ENCODE data around the gene SLC24A2.
"Not testable (repeated sequence)": the region's sequence is repeated elsewhere in the genome, so short reads cannot be mapped to it uniquely, and the experiment has no call there.

The SLC24A2 gene

DNA sequence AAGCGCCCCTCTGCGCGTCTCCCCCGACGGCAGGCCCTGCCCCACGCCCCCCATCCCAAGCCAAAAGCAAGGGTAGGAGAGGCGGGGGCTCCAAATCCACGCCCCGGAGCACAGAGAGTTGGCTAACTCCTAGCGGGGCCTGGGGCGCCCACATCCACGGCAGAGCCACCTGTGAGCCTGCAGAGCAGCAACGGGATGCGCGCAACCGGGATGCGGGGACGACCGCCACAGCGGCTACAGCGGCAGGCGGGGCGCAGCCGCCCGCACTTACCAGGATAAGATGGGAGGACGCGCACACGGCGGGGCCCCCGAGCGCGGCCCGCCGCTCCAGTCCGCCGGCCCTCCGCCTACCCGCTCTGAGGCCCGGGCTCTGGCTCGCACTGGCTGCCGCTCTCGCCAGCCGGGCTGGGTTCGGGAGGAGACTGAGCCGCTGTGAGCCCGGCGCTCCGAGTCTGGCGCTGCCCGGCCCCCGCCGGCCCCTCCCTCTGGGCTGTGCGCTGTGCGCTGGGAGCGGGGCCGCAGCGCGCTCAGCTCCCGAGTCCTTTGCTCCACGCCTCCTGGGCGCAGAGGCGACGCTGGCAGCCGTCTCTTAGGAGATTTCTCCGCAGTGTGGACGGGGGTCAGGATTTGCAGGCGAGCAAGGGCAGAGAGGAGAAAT lies at the start of gene SLC24A2:
Gene SLC24A2 (minus strand): TSS at position 424 of the 658 bp plus-strand sequence.
- no peak for DNase-seq

GRCh38 chr9:19833331-19833730 lies 44.5 kb upstream of the SLC24A2 start:
- not testable (repeated sequence) for DNase-seq

DNA sequence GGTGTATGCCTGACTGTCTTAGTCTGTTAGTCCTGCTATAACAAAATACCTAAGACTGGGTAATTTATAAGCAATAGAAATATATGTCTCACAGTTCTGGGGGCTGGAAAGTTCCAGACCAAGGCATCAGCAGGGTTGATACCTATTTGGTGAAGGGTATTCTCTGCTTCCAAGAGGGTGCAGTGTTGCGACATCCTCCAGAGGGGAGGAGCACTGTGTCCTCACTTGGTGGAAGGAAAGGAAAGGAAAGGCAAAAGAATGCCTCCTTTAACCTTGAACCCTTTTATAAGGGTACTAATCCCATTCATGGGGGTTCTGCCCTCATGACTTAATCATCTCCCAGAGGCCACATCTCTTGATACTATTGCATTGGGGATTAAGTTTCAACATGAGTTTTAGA lies 42.0 kb upstream of the SLC24A2 start:
- DNase-seq = no peak

DNA sequence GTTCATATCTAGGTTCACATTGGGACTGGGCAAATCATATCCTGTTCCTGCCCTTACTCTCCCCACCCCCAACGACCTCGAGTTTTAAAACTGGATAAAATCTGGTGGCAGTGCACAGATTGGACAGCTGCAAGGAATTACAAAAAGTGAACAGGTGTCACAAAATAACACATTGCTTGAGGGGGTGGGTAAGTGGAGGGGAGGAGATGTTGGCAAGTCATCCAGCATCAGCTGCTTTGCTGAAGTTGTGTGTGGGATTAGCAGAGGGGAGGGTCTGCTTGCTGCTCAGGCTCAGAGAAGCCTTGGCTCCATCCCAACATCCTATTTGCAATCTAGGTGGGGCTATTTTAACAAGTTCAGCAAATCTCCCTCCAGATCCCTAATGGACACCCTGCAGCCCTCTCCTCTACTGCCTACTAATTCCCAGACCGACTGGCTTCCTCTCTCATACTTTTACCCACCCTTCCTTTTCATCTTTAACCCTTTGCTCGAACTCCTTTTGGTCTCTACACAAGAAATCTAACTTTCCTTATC lies 39.8 kb upstream of the SLC24A2 start:
- DNase-seq = no peak

GRCh38 chr9:19816769-19817168 lies 27.9 kb upstream of the SLC24A2 start:
- no peak for DNase-seq

GRCh38 chr9:19812194-19812593 lies 23.4 kb upstream of the SLC24A2 start:
- DNase-seq = no peak

- no peak for DNase-seq
These were observed 20.8 kb upstream of the SLC24A2 start for GRCh38 chr9:19809422-19810269.

GRCh38 chr9:19807182-19807892 lies 18.5 kb upstream of the SLC24A2 start:
- no peak for DNase-seq

GRCh38 chr9:19804431-19804830 lies 15.6 kb upstream of the SLC24A2 start:
- DNase-seq = no peak

DNA sequence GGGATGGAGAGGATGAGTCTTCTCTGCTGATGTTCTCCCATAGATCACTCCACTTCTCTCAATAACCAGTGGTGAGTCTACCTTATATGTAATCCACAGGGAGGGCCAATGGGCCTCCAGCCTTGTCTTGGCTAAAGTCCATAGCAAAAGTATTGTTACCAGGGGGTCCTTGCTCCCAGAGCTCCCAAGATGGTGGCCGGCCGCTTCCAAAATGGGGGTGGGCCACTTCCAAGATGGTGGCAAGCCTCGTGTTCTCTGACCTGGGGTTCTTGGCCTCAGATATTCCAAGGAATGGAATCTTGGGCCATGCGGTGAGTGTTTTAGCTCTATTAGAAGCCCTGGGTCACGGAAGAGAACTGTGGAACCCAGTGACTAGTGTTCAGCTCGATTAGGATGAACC lies 12.0 kb upstream of the SLC24A2 start:
- no peak for DNase-seq

GRCh38 chr9:19799784-19800183 lies 10.9 kb upstream of the SLC24A2 start:
- DNase-seq = no peak

DNA sequence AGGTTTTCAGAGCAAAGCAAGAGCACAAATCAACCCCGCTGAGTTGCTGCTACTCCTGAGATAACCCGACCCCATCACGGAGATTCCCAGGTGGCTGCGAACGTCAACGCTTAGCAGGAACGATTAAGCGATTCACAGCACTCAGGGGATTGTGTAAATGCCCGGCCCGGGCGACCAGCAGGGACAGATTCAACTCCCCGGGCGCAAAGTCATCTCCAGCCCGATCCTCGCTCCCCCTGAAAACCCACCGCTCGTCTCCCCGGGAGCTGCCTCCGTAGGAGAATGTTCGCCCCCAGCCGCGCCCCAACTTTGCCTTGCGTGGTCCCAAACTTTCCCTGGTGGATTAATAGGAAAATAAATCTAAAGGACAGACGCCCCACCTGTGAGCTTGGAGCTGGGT lies 685 bp downstream of the SLC24A2 start:
- peak; percentile 13 for DNase-seq

DNA sequence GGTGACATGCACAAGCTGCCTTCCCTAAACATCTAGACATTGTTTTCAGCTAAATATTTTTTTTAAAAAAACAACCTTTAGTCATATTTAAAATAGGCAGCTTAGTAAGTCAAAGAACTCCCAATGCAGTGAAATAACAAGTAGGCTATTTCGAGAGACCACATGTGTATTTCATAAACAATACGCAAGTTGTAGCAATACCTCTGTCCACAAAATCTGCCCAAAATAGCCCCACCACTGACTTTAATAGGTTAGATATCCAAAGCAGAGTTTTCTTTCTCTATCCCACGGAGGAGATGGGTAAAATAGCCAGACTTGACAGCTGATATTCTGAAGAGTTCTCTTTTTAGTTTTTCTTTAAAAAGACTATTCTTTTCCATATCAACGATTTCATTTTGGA lies 1.2 kb downstream of the SLC24A2 start:
- DNase-seq = no peak

GRCh38 chr9:19785230-19785629 lies 3.6 kb downstream of the SLC24A2 start:
- DNase-seq = no peak

DNA sequence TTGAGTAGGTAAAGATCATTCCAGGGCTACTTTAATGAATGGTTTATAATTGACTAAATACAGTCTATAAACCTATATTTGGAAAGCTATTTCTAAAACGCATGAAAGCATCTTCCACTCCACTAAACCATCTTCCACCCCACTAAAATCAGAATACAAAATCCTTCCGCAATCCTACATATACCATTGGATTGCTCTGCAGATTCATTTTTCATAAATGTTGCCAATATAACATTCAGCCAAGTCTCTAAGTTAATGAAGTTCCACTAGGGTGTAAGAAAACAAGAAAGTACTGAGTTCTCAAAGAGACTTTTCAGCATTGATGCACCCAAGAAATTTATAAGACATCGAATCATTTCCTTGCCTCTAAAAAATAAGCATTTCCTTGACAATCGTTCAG lies 4.7 kb downstream of the SLC24A2 start:
- DNase-seq = no peak

DNA sequence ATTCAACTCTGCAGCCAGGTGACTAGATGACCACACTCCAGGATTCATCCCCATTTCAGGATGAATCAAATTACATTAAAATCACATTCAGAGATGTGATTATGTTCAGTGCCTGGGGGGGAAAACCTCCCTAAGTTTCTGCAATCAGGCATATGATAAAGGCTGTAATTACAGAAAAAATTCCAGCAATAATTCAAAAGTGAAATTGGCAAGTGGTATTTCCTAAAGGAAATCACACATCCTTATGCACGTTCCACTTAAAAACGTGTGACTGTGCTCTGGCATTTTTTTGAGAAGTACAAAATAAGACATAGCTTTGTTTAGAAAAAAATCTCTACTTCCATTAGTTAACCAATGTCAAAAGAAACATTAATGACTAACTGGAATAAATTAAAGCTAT lies 5.3 kb downstream of the SLC24A2 start:
- no peak for DNase-seq

DNA sequence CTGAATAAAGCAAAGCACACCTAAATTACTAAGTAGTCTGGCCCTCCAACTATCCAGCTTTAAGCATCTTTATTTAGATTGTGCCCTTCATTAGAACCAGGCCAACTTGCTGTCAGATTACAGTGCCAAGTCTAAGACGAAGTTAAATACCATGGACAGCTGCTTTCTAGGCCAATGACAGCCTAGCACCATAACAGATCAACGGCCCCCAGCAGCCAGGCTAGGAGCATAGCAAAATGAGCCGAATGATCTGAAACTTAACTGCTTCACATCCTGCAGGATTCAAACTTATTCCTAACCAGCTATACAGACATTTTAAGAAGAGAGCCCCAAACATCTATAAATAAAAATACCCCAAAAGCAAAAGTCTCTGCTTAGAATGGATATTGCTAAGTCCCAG lies 6.8 kb downstream of the SLC24A2 start:
- DNase-seq = no peak

DNA sequence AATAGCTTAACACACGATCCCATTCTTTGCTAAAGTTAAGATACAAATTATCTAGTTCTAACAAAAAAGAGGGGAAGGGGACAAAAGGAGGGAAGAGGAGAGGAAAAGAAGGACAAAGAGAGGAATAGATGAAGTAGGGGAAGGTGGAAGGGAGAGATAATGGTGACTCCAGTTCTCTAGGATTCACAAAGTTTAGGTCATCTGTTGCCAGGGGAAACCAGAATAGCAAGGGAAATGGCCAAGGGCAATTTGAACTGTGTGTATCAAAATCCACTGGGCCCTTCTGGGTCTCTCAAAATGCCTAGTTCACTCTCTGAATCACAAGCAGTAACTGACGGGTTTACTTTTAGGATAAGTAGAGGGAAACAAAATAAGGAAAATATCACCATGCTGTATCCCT lies 7.6 kb downstream of the SLC24A2 start:
- no peak for DNase-seq

DNA sequence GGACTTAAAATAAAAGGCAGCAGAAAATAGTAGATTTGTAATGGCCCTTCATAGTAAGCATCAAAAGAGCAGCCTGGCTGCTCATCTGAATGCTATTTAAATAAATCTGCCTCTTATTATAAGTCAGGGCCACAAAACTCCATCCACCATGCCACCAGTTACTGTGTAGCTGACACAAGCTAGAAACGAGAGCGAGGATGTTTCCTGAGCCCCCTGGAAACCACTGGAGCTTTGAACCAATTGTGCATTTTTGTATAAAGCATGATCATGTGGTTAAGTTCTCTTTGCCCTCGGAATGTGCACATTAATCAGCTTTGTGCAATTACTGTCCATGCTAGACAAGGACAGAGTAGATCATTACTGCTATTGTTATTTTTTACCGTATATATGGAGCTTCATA lies 17.4 kb downstream of the SLC24A2 start:
- DNase-seq = no peak

DNA sequence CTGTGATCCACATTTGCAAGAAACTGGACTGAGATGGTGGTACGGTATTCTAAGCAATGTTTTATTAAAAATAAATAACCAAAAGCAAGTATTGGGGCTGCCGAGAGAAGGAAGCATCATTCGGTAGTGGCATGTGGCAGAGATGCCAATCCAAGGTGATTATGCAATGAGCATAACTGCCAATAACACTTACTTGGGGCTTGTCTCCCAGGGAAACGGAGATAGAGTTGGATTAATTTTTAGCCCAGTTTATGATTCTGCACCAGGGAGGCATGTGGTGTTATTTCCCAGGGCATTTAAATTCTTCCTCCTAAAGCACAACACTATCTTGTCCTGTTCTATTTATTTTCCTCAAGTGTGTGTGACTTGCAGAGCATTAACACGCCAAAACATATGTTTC lies 17.9 kb downstream of the SLC24A2 start:
- no peak for DNase-seq

DNA sequence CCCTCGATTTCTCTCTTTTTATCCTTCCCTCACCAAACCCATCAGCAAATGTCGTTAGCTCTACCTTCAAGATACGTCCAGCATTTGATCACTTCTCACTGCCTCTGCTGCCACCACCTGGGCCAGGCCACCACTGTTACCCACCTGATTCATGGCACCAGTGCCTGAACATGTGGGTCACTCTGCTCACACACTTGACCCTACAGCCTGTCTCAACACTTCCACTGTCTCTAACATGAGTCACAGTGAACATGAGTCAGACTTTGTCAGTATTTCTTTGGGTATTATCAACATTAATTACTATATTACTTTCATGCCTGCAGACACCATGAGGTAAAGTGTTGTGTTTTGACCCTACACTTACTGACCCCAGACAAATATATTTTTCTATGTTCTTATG lies 19.6 kb downstream of the SLC24A2 start:
- no peak for DNase-seq

- DNase-seq = no peak
These were observed 20.0 kb downstream of the SLC24A2 start for GRCh38 chr9:19768798-19769197.

DNA sequence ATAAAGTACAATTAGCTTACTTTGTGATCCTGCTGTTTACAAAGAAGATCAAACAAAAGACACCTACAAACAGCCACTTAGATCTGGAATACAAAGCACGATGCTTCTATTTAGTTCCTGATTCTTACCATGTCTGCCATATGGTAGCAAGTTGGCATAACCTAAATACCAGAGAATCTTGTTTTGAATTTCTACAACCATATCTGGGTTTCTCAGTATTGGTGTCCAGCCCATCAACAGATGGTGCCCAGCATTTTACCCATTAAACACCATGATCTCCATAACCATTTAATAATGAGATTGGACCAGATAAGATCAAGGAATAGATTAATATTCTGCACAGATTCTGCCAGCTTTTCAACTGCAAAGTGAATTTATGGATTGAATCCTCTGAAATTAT lies 29.8 kb downstream of the SLC24A2 start:
- DNase-seq = no peak

GRCh38 chr9:19757745-19758144 lies 31.1 kb downstream of the SLC24A2 start:
- DNase-seq = no peak

All from NCI-H1694 treated with DMSO at 0.1 percent for 48 hours (cell line).